ENCODE results near the gene CCDC27. TPM values are rescaled to one million over a fixed set of nuclear protein-coding genes. Genes with fewer than 3 reads are reported as not detected.
"Not testable (repeated sequence)": the region's sequence is repeated elsewhere in the genome, so short reads cannot be mapped to it uniquely, and the experiment has no call there.

Gene CCDC27
- total RNA-seq, 4 donors from 2014 or later, result not detected

DNA sequence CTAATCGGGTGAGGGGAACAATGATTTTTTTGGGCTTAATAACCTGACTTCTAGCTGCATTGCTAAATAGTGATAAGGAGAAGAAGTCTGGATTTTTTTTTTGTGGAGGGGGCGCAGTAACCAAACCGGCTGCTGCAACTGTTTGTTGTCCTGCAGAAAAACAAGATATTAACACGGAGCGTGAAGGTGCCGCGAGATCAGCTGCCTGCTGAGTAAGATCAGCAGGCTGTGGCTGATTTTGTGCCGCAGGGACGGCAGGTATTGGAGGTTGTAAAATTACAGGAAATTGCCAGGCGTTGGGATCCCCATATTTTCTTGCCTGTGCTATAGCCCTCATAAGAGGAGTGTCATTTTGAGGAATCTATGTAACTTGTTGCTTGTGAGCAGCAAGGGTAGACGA is 52.8 kb downstream of the CCDC27 start:
- Histone ChIP-seq H3K27me3 (no peaks in the 10 kb centered on the region), H3K27ac (no peak overlapping the region), H3K4me1 (no peaks in the 10 kb centered on the region), H3K36me3 (no peaks in the 10 kb centered on the region), H3K4me3 (no peak overlapping the region), H3K9me3 (no peaks in the 10 kb centered on the region)
- TF ChIP-seq, protein P1, sequence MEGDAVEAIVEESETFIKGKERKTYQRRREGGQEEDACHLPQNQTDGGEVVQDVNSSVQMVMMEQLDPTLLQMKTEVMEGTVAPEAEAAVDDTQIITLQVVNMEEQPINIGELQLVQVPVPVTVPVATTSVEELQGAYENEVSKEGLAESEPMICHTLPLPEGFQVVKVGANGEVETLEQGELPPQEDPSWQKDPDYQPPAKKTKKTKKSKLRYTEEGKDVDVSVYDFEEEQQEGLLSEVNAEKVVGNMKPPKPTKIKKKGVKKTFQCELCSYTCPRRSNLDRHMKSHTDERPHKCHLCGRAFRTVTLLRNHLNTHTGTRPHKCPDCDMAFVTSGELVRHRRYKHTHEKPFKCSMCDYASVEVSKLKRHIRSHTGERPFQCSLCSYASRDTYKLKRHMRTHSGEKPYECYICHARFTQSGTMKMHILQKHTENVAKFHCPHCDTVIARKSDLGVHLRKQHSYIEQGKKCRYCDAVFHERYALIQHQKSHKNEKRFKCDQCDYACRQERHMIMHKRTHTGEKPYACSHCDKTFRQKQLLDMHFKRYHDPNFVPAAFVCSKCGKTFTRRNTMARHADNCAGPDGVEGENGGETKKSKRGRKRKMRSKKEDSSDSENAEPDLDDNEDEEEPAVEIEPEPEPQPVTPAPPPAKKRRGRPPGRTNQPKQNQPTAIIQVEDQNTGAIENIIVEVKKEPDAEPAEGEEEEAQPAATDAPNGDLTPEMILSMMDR (IDR thresholded peaks at IDR 0.05), result no peak
- TF ChIP-seq POLR2A (IDR thresholded peaks at IDR 0.05), result no peak
- DNase-seq, result no peak

DNA sequence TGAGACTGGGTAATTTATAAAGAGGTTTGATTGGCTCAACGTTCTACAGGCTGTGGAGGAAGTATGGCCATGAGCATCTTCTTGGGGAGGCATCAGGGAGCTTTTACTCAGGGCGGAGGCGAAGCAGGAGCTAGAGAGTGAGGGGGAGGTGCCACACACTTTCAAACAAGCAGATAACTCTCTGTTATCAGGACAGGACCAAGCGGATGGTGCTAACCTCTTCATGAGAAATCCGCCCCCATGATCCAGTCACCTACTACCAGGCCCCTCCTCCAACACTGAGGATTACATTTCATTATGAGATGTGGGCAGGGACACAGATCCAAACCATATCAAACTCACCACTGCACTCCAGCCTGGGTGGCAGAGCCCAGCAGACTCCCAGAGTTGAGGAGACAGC is 55.5 kb downstream of the CCDC27 start:
- Histone ChIP-seq H3K27me3 (no peaks in the 10 kb centered on the region), H3K36me3 (no peaks in the 10 kb centered on the region), H3K4me1 (no peaks in the 10 kb centered on the region), H3K9me3 (no peaks in the 10 kb centered on the region), H3K4me3 (no peak overlapping the region), H3K27ac (no peak overlapping the region)
- TF ChIP-seq, protein P1 (IDR thresholded peaks at IDR 0.05), result no peak
- TF ChIP-seq POLR2A (IDR thresholded peaks at IDR 0.05), result no peak
- no peak for DNase-seq

DNA sequence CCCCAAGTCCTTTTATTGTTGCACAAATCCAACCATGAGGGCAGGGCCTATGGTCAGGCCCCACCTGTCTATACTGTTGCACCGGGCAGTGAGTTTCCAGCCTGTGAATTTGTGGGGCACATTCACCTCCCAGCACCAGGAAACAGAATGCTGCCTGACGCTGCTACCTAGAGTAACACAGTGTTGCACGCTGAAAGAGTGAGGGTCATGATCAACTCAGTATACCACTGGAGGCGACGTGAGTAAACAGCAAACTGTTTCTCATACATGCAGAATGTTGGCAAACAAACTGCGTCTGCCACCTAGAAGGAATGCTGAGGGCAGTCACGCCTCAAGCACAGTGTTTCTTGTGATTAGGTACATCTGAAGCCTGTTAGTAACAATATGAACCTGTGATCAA is 57.4 kb downstream of the CCDC27 start:
- H3K27ac ChIP-seq, result no peak overlapping the region
- H3K4me3 ChIP-seq, result no peak overlapping the region
- no peaks in the 10 kb centered on the region for H3K27me3 ChIP-seq
- DNase-seq, result no peak
- no peaks in the 10 kb centered on the region for H3K4me1 ChIP-seq
- H3K36me3 ChIP-seq, result peaks cover 0 to 7% (median 0%) of the 10 kb centered on the region in 3 donors
- no peaks in the 10 kb centered on the region for H3K9me3 ChIP-seq
- TF ChIP-seq, protein P1 (IDR thresholded peaks at IDR 0.05), result no peak
- TF ChIP-seq POLR2A (IDR thresholded peaks at IDR 0.05), result no peak

DNA sequence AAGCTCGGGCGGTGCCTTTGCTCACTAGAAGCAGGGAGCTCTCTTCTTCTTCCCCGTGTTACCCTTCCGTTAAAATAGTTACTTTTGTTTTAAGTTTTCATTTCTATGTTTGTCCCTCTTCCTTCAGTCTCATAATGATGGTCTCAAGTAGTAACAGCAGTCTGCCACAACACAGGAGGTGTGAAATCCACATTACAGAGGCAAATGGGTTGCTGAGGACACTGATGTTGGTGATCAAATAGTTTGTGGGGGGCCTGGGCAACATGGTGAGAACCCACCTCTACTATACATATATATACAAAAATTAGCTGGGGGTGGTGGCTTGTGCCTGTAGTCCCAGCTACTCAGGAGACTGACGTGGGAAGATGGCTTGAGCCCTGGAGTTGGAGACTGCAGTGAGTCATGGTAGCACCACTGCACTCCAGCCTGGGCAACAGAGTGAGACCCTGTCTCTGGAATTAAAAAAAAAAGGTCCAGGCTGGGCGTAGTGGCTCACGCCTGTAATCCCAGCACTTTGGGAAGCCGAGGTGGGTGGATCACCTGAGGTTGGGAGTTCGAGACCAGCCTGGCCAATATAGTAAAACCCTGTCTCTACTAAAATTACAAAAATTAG is 58.0 kb downstream of the CCDC27 start:
- H3K36me3 ChIP-seq, result peaks cover 0 to 13% (median 0%) of the 10 kb centered on the region in 3 donors
- H3K4me3 ChIP-seq, H3K27ac ChIP-seq, H3K9me3 ChIP-seq, H3K27me3 ChIP-seq, DNase-seq, H3K4me1 ChIP-seq: not testable (repeated sequence)

DNA sequence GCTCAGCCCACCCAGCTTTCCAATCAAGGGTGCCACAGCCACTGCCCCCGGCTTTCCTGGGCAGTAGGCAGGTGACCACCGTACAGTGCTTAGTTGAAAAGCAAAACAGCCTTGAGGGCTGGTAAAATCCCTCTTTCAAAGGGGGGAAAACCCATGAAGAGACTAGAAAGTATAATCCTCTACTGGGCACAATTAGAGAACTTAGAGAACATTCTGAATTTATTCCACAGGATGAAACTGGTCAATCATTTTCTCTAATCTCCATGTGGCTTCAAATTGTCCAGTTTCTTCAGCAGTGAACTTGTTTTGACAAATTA is 59.3 kb downstream of the CCDC27 start:
- DNase-seq, result no peak
- Histone ChIP-seq H3K4me3 (no peak overlapping the region), H3K9me3 (no peaks in the 10 kb centered on the region), H3K27ac (no peak overlapping the region), H3K27me3 (no peaks in the 10 kb centered on the region), H3K4me1 (no peaks in the 10 kb centered on the region), H3K36me3 (peaks cover 0 to 20% (median 0%) of the 10 kb centered on the region in 3 donors)
- no peak for TF ChIP-seq POLR2A (IDR thresholded peaks at IDR 0.05)
- TF ChIP-seq, protein P1 (IDR thresholded peaks at IDR 0.05), result no peak

DNA sequence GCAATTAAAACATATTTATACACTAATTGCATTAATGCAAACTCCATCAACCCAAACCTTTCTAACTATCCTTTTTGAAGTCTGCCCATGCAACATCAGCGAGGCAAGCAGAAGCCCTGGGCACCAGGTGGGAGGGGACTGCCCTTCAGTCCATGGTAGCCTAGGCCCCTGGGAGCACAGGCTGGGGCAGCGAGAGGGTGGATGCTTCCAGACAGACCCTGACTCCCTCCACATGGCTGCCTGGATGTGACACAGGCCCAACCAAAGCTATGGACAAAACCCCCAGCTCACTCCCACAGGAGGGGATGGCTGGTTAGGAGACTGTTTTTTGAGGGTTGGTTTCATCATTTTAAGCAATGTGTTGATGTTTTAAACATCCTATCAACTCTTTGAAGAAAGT is 61.8 kb downstream of the CCDC27 start:
- Histone ChIP-seq H3K27ac (no peak overlapping the region), H3K27me3 (no peaks in the 10 kb centered on the region), H3K36me3 (peaks cover 0 to 20% (median 0%) of the 10 kb centered on the region in 3 donors), H3K9me3 (no peaks in the 10 kb centered on the region), H3K4me3 (no peak overlapping the region), H3K4me1 (no peaks in the 10 kb centered on the region)
- TF ChIP-seq, protein P1 (IDR thresholded peaks at IDR 0.05), result no peak
- TF ChIP-seq POLR2A (IDR thresholded peaks at IDR 0.05), result no peak
- DNase-seq, result no peak

All from Peyer's patch (tissue), 4 donors.